DMS153 treated with DMSO at 0.1 percent for 48 hours (cell line): Measurements from ENCODE around the gene OR52M1.

ENCODE experiments used
- DNase-seq: peaks from one replicate; lab custom pipeline; 2025; ENCODE audit not compliant: unreplicated experiment; lab: John Stamatoyannopoulos, UW

The OR52M1 gene

DNA sequence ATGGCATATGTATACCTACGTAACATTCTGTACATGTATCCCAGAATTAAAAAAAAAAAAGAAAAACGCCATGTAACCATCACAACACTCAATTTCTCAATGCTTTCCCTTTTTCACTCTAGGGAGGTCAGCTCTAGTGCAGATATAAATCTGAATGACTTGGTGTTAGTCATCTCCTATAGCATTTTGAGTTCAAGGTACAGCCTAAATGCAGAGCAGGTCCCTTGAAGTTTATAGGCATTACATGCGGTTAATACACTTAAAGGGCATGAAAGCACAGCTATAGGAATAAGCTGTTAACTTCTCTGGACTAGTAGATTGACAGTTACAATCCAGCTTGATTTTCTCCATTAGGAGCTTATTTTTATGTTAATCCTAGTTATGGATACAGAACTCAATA is 20.4 kb downstream of the OR52M1 start:
- DNase-seq = no peak

DNA sequence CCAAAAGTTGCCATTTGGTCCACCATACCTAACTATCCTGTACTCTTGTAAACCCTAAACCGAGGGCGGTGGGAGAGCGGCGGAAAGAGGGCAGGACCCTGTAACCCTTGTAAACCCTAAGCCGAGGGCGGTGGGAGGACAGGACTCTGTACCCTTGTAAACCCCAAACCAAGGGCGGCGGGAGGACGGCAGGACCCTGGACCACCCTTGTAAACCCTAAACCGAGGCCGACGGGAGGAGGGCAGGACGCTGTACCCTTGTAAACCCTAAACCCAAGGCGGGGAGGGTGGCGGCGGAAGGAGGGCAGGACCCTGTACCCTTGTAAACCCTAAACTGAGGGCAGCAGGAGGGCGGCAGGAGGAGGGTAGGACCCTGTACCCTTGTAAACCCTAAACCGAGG is 24.1 kb downstream of the OR52M1 start:
- no peak for DNase-seq

DNA sequence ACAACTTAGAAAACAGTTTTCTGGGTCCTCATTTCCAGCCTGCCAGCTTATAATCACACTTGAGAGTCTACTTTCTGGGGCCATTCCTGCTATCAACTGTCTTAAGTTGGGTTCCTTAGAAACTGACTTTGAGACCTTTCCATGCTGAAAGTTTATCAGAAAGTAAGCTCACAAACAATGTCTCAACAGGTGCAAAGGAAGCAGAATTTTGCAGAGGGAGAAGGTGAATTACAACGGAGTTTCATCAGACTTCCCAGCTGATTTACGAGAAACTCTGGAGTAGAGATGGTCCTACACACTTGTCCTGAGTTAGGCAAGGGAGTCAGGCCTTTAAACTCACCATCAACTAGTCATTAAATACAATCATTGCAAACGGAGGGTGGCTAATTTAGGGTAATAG is 31.9 kb downstream of the OR52M1 start:
- DNase-seq = no peak

DNA sequence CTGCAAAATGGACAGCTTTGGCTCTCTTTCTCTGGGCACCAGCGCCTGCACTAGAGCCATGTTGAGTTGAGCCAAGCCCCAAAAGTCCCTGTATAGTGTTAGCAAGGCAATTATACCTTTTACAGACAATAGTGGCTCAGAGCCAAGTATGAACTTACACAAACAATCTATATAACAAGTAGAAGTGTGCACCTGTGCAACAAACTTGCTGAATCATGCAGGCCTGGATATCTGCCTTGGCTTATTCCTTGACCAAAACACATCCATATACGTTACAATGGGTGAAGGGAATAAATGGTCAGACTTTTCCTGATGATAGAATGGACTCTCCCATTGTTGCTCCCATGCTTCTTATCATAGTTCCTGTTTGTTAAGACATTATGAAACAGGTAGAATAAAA is 32.8 kb downstream of the OR52M1 start:
- DNase-seq = peak; percentile 4

- no peak for DNase-seq
Measured at GRCh38 chr11:4578624-4579023, 33.6 kb downstream of the OR52M1 start.

GRCh38 chr11:4580124-4580523 is 35.1 kb downstream of the OR52M1 start:
- no peak for DNase-seq

- DNase-seq = no peak
Measured at GRCh38 chr11:4581443-4581842, 36.5 kb downstream of the OR52M1 start, which contains the start of gene OR52I2. OR52I2 (plus strand) TSS chr11:4581743.

DNA sequence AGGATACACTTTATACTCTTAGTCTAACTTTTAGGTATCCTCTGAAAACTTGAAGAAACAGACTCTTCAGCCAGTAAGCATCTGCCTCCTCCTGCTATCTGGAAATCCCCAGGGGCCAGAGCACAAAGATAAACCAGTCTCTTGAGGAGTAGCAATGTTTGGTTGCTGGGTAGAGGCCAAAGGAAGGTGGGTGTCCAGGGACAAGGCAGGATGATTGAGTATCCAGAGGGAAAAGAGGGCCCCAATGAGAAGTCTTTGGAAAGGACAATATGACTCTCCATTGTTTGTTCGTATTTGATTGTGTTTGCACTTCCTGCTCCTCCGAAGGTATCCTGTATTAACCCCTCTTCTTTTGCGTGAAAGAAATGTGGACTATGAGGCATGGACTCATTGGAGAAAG is 44.0 kb downstream of the OR52M1 start:
- no peak for DNase-seq

- DNase-seq = no peak
Measured at GRCh38 chr11:4593739-4594138, 48.7 kb downstream of the OR52M1 start, which contains the start of gene OR52I1. OR52I1 (plus strand) TSS chr11:4594039; CDS start chr11:4594039, 0 bp downstream.
